ENCODE measurements around the gene CARM1. TPM values are rescaled to one million over a fixed set of nuclear protein-coding genes. Genes with fewer than 3 reads are reported as not detected.
A peak's percentile ranks its signal among the peaks of the same experiment; 100 is the strongest.
"Not testable (repeated sequence)": the region's sequence is repeated elsewhere in the genome, so short reads cannot be mapped to it uniquely, and the experiment has no call there.

The CARM1 gene
- total RNA-seq, 3 donors from 2014 or later (not counting 1 experiment from before 2014, with no cell fraction given) = 13.4 to 21.3 (median 19.8) TPM

DNA sequence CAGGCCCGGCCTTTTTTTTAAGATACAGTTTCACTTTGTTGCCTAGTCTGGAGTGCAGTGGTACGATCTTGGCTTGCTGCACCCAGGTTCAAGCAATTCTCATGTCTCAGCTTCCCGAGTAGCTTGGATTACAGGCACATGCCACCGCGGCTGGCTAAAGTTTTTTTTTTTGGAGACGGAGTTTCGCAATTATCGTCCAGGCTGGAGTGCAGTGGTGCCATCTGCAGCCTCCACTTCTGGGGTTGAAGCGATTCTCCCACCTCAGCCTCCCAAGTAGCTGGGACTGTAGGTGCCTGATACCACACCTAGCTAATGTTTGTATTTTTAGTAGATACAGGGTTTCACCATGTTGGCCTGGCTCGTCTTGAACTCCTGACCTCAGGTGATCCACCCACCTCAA lies 4.9 kb upstream of the CARM1 start:
- H3K9me3 Mint-ChIP-seq = no peaks in the 10 kb centered on the region
- H3K4me3 Mint-ChIP-seq = no peak overlapping the region
- WGBS (ENCODE audit: insufficient coverage) = 95% methylated on average over 10 of the region's 10 CpGs
- no peak overlapping the region for H3K27ac ChIP-seq (ENCODE audit: low read length)
- H3K4me3 ChIP-seq (ENCODE audit: low read length) = no peak overlapping the region
- DNase-seq (no peak), ATAC-seq (no peak)
- H3K27me3 Mint-ChIP-seq (ENCODE audit: low read depth in 2 of 2) = no peaks in the 10 kb centered on the region
- H3K36me3 Mint-ChIP-seq = no peaks in the 10 kb centered on the region
- no peaks in the 10 kb centered on the region for H3K36me3 ChIP-seq (ENCODE audit: control insufficient read depth, insufficient read depth, low read length)
- intact Hi-C loops (cut with micrococcal nuclease) = no loop called here
- peaks cover 9 to 23% of the 10 kb centered on the region in 2 donors for H3K4me1 Mint-ChIP-seq
- H3K9me3 ChIP-seq (ENCODE audit: control insufficient read depth, insufficient read depth, low read length) = no peaks in the 10 kb centered on the region
- H3K27ac Mint-ChIP-seq = no peak overlapping the region
- TF ChIP-seq, protein P1, sequence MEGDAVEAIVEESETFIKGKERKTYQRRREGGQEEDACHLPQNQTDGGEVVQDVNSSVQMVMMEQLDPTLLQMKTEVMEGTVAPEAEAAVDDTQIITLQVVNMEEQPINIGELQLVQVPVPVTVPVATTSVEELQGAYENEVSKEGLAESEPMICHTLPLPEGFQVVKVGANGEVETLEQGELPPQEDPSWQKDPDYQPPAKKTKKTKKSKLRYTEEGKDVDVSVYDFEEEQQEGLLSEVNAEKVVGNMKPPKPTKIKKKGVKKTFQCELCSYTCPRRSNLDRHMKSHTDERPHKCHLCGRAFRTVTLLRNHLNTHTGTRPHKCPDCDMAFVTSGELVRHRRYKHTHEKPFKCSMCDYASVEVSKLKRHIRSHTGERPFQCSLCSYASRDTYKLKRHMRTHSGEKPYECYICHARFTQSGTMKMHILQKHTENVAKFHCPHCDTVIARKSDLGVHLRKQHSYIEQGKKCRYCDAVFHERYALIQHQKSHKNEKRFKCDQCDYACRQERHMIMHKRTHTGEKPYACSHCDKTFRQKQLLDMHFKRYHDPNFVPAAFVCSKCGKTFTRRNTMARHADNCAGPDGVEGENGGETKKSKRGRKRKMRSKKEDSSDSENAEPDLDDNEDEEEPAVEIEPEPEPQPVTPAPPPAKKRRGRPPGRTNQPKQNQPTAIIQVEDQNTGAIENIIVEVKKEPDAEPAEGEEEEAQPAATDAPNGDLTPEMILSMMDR (IDR thresholded peaks at IDR 0.05) = no peak
- peaks cover 23% of the 10 kb centered on the region for H3K4me1 ChIP-seq (ENCODE audit: control insufficient read depth, insufficient read depth, low read length)
- H3K27me3 ChIP-seq (ENCODE audit: control insufficient read depth, insufficient read depth, low read length) = no peaks in the 10 kb centered on the region

GRCh38 chr19:10868872-10869547 lies 2.3 kb upstream of the CARM1 start:
- DNase-seq (no peak), ATAC-seq (no peak)
- Histone ChIP-seq H3K9me3 (ENCODE audit: control insufficient read depth, insufficient read depth, low read length) (no peaks in the 10 kb centered on the region), H3K27me3 (ENCODE audit: control insufficient read depth, insufficient read depth, low read length) (no peaks in the 10 kb centered on the region), H3K4me1 (ENCODE audit: control insufficient read depth, insufficient read depth, low read length) (peaks cover 33% of the 10 kb centered on the region), H3K36me3 (ENCODE audit: control insufficient read depth, insufficient read depth, low read length) (no peaks in the 10 kb centered on the region), H3K4me3 (ENCODE audit: low read length) (no peak overlapping the region), H3K27ac (ENCODE audit: low read length) (no peak overlapping the region)
- Mint-ChIP-seq H3K36me3 (no peaks in the 10 kb centered on the region), H3K27me3 (ENCODE audit: low read depth in 2 of 2) (no peaks in the 10 kb centered on the region), H3K9me3 (no peaks in the 10 kb centered on the region), H3K27ac (peak overlapping the region in 1 of 2 donors; percentile 7), H3K4me3 (peak overlapping the region; percentile 37), H3K4me1 (peaks cover 16 to 35% of the 10 kb centered on the region in 2 donors)
- intact Hi-C loops (cut with micrococcal nuclease) = no loop called here
- TF ChIP-seq, protein P1 (IDR thresholded peaks at IDR 0.05) = no peak
- WGBS (ENCODE audit: insufficient coverage) = 94% methylated on average over 10 of the region's 10 CpGs

DNA sequence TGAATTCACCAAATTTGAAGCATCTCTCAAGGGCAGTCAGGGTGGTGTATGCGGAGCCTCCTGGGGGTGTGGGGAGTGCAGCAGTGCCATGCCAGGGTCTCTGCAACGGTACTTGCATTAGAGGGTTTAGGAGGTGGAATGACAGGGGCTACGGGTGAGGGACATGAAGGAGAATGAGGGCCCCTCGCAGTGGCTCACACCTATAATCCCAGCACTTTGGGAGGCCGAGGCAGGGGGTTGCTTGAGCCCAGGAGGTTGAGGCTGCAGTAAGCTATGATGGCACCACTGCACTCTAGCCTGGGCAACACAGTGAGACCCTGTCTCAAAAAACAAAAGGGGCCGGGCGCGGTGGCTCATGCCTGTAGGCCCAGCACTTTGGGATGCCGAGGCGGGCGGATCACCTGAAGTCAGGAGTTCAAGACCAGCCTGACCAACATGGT lies 1.5 kb upstream of the CARM1 start:
- peaks cover 26% of the 10 kb centered on the region for H3K4me1 ChIP-seq (ENCODE audit: control insufficient read depth, insufficient read depth, low read length)
- not testable (repeated sequence) for H3K4me3 ChIP-seq (ENCODE audit: low read length); H3K27me3 Mint-ChIP-seq (ENCODE audit: low read depth in 2 of 2); H3K9me3 ChIP-seq (ENCODE audit: control insufficient read depth, insufficient read depth, low read length); H3K36me3 Mint-ChIP-seq; H3K36me3 ChIP-seq (ENCODE audit: control insufficient read depth, insufficient read depth, low read length); ATAC-seq; H3K9me3 Mint-ChIP-seq; H3K27me3 ChIP-seq (ENCODE audit: control insufficient read depth, insufficient read depth, low read length); H3K27ac ChIP-seq (ENCODE audit: low read length)
- peaks cover 9 to 27% of the 10 kb centered on the region in 2 donors for H3K4me1 Mint-ChIP-seq
- H3K27ac Mint-ChIP-seq = peak overlapping the region; percentile 61 to 73
- intact Hi-C loops (cut with micrococcal nuclease) = loop anchor here (2.0 kb wide), 1 partner anchor 33 kb away; the partner anchor contains the start of gene TMED1
- DNase-seq = peak; percentile 20 to 26
- peak overlapping the region; percentile 74 for H3K4me3 Mint-ChIP-seq
- 96% methylated on average over 11 of the region's 11 CpGs for WGBS (ENCODE audit: insufficient coverage)

GRCh38 chr19:10870501-10870954 lies 825 bp upstream of the CARM1 start:
- ATAC-seq (no peak), DNase-seq (no peak)
- H3K27me3 ChIP-seq (ENCODE audit: control insufficient read depth, insufficient read depth, low read length) = no peaks in the 10 kb centered on the region
- peaks cover 9 to 27% of the 10 kb centered on the region in 2 donors for H3K4me1 Mint-ChIP-seq
- peak overlapping the region; percentile 61 to 73 for H3K27ac Mint-ChIP-seq
- no peaks in the 10 kb centered on the region for H3K36me3 Mint-ChIP-seq
- H3K27me3 Mint-ChIP-seq (ENCODE audit: low read depth in 2 of 2) = no peaks in the 10 kb centered on the region
- H3K9me3 ChIP-seq (ENCODE audit: control insufficient read depth, insufficient read depth, low read length) = no peaks in the 10 kb centered on the region
- no peaks in the 10 kb centered on the region for H3K9me3 Mint-ChIP-seq
- intact Hi-C loops (cut with micrococcal nuclease) = loop anchor here (2.0 kb wide), 1 partner anchor 34 kb away; the partner anchor contains the start of gene TMED1
- TF ChIP-seq, protein P1 (IDR thresholded peaks at IDR 0.05) = no peak
- 10% methylated on average over 22 of the region's 22 CpGs for WGBS (ENCODE audit: insufficient coverage)
- H3K36me3 ChIP-seq (ENCODE audit: control insufficient read depth, insufficient read depth, low read length) = no peaks in the 10 kb centered on the region
- H3K4me3 Mint-ChIP-seq = peak overlapping the region; percentile 74
- H3K27ac ChIP-seq (ENCODE audit: low read length) = peak overlapping the region; percentile 54
- H3K4me3 ChIP-seq (ENCODE audit: low read length) = peak overlapping the region; percentile 19
- peaks cover 26% of the 10 kb centered on the region for H3K4me1 ChIP-seq (ENCODE audit: control insufficient read depth, insufficient read depth, low read length)

All from natural killer cell (primary cell).